H1 (cell line): ENCODE data around the gene FRMPD2. TPM values are rescaled to one million over a fixed set of nuclear protein-coding genes. Genes with fewer than 3 reads are reported as not detected.

Experiments
- CHD7 ChIP-seq: fragments of 300-600 bp; sonication (generic); IDR thresholded peaks from 2 replicates; pipeline ENCODE4 v1.7.1; 2012; ENCODE audit warnings: low read length, moderate library complexity, mild to moderate bottlenecking, inconsistent platforms; ENCODE audit not compliant: insufficient replicate concordance
- CTCF ChIP-seq, 3 experiments: IDR thresholded peaks; 1 replicate in 2 of 3; 2 replicates in 1 of 3; pipeline versions ENCODE4 v1.5.1 to v1.6.1; 2011; ENCODE audit warnings: low read length in 3 of 3, mild to moderate bottlenecking in 3 of 3, inconsistent platforms in 2 of 3, low read depth in 1 of 3, moderate library complexity in 1 of 3; ENCODE audit not compliant: insufficient read depth in 1 of 3; ENCODE audit errors: control extremely low read depth in 1 of 3
- KDM5A ChIP-seq: fragments of 200-600 bp; IDR thresholded peaks from 2 replicates; pipeline ENCODE4 v1.7.1; 2012; ENCODE audit warnings: mild to moderate bottlenecking, low read length, inconsistent platforms, mixed read lengths
- POU5F1 ChIP-seq: IDR thresholded peaks from 2 replicates; pipeline ENCODE4 v1.6.1; 2011; ENCODE audit warnings: low read depth, mild to moderate bottlenecking, low read length, moderate library complexity
- RAD21 ChIP-seq, 2 experiments: IDR thresholded peaks in 1 of 2; conservative IDR thresholded peaks in 1 of 2; 2 replicates each; pipeline ENCODE4 v1.6.1; 2011; ENCODE audit warnings: low read depth in 2 of 2, low read length in 2 of 2, improper control_type of control experiment in 1 of 2, inconsistent platforms in 1 of 2, mild to moderate bottlenecking in 1 of 2, moderate library complexity in 1 of 2
- SIN3A ChIP-seq, 2 experiments: IDR thresholded peaks in 1 of 2; conservative IDR thresholded peaks in 1 of 2; 2 replicates each; pipeline ENCODE4 v1.6.1; 2011 to 2012; ENCODE audit warnings: low read length in 2 of 2, improper control_type of control experiment in 1 of 2, low read depth in 1 of 2, mild to moderate bottlenecking in 1 of 2
- SUZ12 ChIP-seq: fragments of 200-600 bp; sonication (generic); IDR thresholded peaks from 2 replicates; pipeline ENCODE4 v1.6.1; 2012; ENCODE audit warnings: mild to moderate bottlenecking, inconsistent platforms, low read length, moderate library complexity, mixed read lengths
- TEAD4 ChIP-seq: IDR thresholded peaks from 2 replicates; pipeline ENCODE4 v1.6.1; 2012; ENCODE audit warnings: low read depth, low read length, inconsistent platforms, mixed read lengths
- YY1 ChIP-seq: IDR thresholded peaks from 2 replicates; pipeline ENCODE4 v1.6.1; 2011; ENCODE audit warnings: low read depth, mild to moderate bottlenecking, low read length
- polyA plus RNA-seq, 7 experiments: library from polyadenylated mRNA; depleted of rRNA in 3 of 7; stranded (reverse) in 5 of 7; unstranded in 2 of 7; fragments of >200 nt in 5 of 7; fragments of 200-250 nt in 2 of 7; gene quantifications; 1 replicate in 5 of 7; 2 replicates in 1 of 7; 4 replicates in 1 of 7; pipeline versions ENCODE4 v1.2.1 to v1.2.3, GENCODE V29; 2011 to 2013; ENCODE audit warnings: missing spikeins in 2 of 7, mixed read lengths in 2 of 7
- total RNA-seq: library from RNA; stranded (reverse); fragmentation: NEBNext Ultra II Directional; extraction: Animal tissue kit (Norgen Biotek cat#: 25700); gene quantifications from 2 replicates; pipeline ENCODE4 v1.2.1, GENCODE V29; 2021

FRMPD2 gene
- total and polyA plus RNA-seq, 2 of the 8 experiments (the other 6 are each of a cell fraction or from before 2014, with no cell fraction given) = 0.07 to 0.47 TPM

- TF ChIP-seq CHD7 (no peak), YY1 (no peak), POU5F1 (no peak), SUZ12 (no peak), CTCF (IDR thresholded peaks at IDR 0.05; ENCODE audit: control extremely low read depth in 1 of 3, insufficient read depth in 1 of 3, low read depth in 1 of 3, low read length in 3 of 3) (no peak), RAD21 (IDR thresholded peaks at IDR 0.05 in 1 of 2, conservative IDR thresholded peaks at IDR 0.05 in 1 of 2; ENCODE audit: low read depth in 2 of 2, low read length in 2 of 2) (no peak), TEAD4 (no peak), KDM5A (no peak), SIN3A (conservative IDR thresholded peaks at IDR 0.05 in 1 of 2, IDR thresholded peaks at IDR 0.05 in 1 of 2; ENCODE audit: low read depth in 1 of 2, low read length in 2 of 2) (no peak)
Observed at GRCh38 chr10:48290286-48290685, 15.8 kb upstream of the FRMPD2 start (continued).
